HepG2 (cell line): ENCODE data around the gene JAK2. TPM values are rescaled to one million over a fixed set of nuclear protein-coding genes. Genes with fewer than 3 reads are reported as not detected.

Experiments used
- CREB3 ChIP-seq: sonication (generic); formaldehyde crosslinking; IDR thresholded peaks from 2 replicates; pipeline ENCODE4 v1.5.0; 2020; ENCODE audit warnings: missing genetic modification reagents
- GABPA ChIP-seq, 2 experiments: IDR thresholded peaks; 2 replicates each; pipeline ENCODE4 v1.6.1; 2011 to 2016; ENCODE audit warnings: low read depth in 2 of 2, low read length in 1 of 2, missing biosample characterization in 1 of 2, missing genetic modification characterization in 1 of 2
- GMEB1 ChIP-seq: sonication (generic); formaldehyde crosslinking; IDR thresholded peaks from 2 replicates; pipeline ENCODE4 v1.5.1; 2020; ENCODE audit warnings: missing genetic modification reagents, mild to moderate bottlenecking, borderline replicate concordance
- HOXD1 ChIP-seq: sonication (generic); formaldehyde crosslinking; IDR thresholded peaks from 2 replicates; pipeline ENCODE4 v1.5.0; 2020; ENCODE audit warnings: missing genetic modification reagents
- MAF1 ChIP-seq: sonication (generic); formaldehyde crosslinking; IDR thresholded peaks from 2 replicates; pipeline ENCODE4 v1.5.0; 2020; ENCODE audit warnings: missing genetic modification reagents, borderline replicate concordance
- MIER2 ChIP-seq: IDR thresholded peaks from 2 replicates; pipeline ENCODE4 v1.6.1; 2016; ENCODE audit warnings: missing biosample characterization, missing genetic modification reagents
- MTA3 ChIP-seq: sonication (generic); formaldehyde crosslinking; IDR thresholded peaks from 2 replicates; pipeline ENCODE4 v1.4.0; 2020; ENCODE audit warnings: missing genetic modification reagents
- NFIB ChIP-seq: sonication (generic); formaldehyde crosslinking; IDR thresholded peaks from 2 replicates; pipeline ENCODE4 v1.9.0; 2021; ENCODE audit warnings: missing genetic modification reagents, mild to moderate bottlenecking, borderline replicate concordance
- ZFP36L1 ChIP-seq: sonication (generic); formaldehyde crosslinking; IDR thresholded peaks from 2 replicates; pipeline ENCODE4 v1.8.0; 2022; ENCODE audit warnings: mild to moderate bottlenecking, missing genetic modification reagents, moderate library complexity
- ZNF224 ChIP-seq: sonication (generic); formaldehyde crosslinking; IDR thresholded peaks from 2 replicates; pipeline ENCODE4 v1.5.0; 2020; ENCODE audit warnings: mild to moderate bottlenecking, missing genetic modification reagents
- ZNF264 ChIP-seq: sonication (generic); formaldehyde crosslinking; IDR thresholded peaks from 2 replicates; pipeline ENCODE4 v1.4.0; 2020; ENCODE audit warnings: missing genetic modification reagents
- ZNF3 ChIP-seq: IDR thresholded peaks from 2 replicates; pipeline ENCODE4 v1.7.0; 2017; ENCODE audit warnings: inconsistent platforms
- ZNF768 ChIP-seq: sonication (generic); formaldehyde crosslinking; IDR thresholded peaks from 2 replicates; pipeline ENCODE4 v1.4.0; 2020; ENCODE audit warnings: missing genetic modification reagents
- ZNF773 ChIP-seq: sonication (generic); formaldehyde crosslinking; IDR thresholded peaks from 2 replicates; pipeline ENCODE4 v1.4.0; 2020; ENCODE audit warnings: missing genetic modification reagents, borderline replicate concordance
- polyA plus RNA-seq, 8 experiments: library from polyadenylated mRNA; depleted of rRNA in 3 of 8; stranded (reverse) in 7 of 8; unstranded in 1 of 8; fragments of >200 nt; fragmentation: Illumina TruSeq in 4 of 8; extraction: Trizol in 4 of 8; gene quantifications; 2 replicates each; pipeline versions ENCODE4 v1.2.1 to v1.2.3, GENCODE V29; 2011 to 2016; ENCODE audit warnings: low read depth in 4 of 8, missing spikeins in 1 of 8, mixed read lengths in 1 of 8; ENCODE audit not compliant: insufficient read depth in 1 of 8
- total RNA-seq, 5 experiments: library from RNA; depleted of rRNA; stranded (reverse); fragments of >200 nt; fragmentation: Illumina TruSeq; extraction: Trizol; gene quantifications; 2 replicates each; pipeline ENCODE4 v1.2.3, GENCODE V29; 2016; ENCODE audit warnings: low read depth in 1 of 5
- TF ChIP-seq, protein P1 (sequence below): sonication (generic); formaldehyde crosslinking; IDR thresholded peaks from 2 replicates; pipeline ENCODE4 v1.4.0; 2020; ENCODE audit warnings: missing genetic modification reagents; ENCODE audit errors: not compliant biosample characterization
- TF ChIP-seq, protein P2 (sequence below): sonication (generic); formaldehyde crosslinking; IDR thresholded peaks from 2 replicates; pipeline ENCODE4 v1.4.0; 2020; ENCODE audit warnings: missing genetic modification reagents, borderline replicate concordance
- TF ChIP-seq, protein P3 (sequence below): IDR thresholded peaks from 2 replicates; pipeline ENCODE4 v1.6.1; 2012; ENCODE audit warnings: low read length, improper control_type of control experiment
- TF ChIP-seq, protein P4 (sequence below): sonication (generic); formaldehyde crosslinking; IDR thresholded peaks from 2 replicates; pipeline ENCODE4 v1.8.1; 2023; ENCODE audit warnings: missing genetic modification reagents, mild to moderate bottlenecking, borderline replicate concordance

The JAK2 gene
- total and polyA plus RNA-seq, 2 of the 13 experiments (the other 11 are each of a cell fraction or from before 2014, with no cell fraction given) = 1.1 to 4.1 TPM

DNA sequence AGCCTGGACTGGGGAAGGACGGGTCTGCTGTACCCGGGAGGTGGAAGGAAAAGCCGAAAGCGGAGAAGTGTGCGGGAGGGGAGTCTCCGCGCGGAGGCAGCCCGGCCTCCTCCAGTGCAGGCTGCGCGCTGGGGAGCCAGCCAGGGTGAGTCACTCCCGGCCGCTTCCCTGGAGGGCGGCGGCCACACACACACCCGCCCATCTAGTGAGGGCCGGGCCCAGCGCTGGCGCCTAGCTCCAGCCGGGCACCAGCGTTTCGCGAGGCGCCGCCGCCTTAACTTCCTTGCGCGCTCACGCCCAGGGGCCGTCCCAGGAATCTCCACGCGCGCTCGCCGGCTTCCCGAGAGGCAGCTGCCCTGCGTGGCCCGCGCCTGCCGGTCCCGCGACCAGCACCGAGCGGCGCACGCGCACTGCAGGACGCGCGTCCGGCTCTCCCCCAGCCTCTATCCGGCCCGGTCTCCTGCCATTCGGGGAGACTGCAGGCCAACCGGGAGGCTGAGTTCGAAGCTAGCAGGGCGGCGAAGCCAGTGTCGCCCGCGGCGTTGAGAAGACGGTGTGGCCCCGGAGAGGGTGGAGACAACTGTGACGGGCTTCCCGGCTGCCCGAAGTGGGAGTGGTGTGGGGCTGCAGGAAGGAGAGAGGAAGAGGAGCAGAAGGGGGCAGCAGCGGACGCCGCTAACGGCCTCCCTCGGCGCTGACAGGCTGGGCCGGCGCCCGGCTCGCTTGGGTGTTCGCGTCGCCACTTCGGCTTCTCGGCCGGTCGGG lies at the start of gene JAK2 (continued):
- no peak for TF ChIP-seq ZNF224 (CRISPR knock-in tag)
- TF ChIP-seq, protein P1, sequence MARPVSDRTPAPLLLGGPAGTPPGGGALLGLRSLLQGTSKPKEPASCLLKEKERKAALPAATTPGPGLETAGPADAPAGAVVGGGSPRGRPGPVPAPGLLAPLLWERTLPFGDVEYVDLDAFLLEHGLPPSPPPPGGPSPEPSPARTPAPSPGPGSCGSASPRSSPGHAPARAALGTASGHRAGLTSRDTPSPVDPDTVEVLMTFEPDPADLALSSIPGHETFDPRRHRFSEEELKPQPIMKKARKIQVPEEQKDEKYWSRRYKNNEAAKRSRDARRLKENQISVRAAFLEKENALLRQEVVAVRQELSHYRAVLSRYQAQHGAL (CRISPR knock-in tag) = no peak
- no peak for TF ChIP-seq HOXD1 (CRISPR knock-in tag)
- no peak for TF ChIP-seq MIER2
- TF ChIP-seq MTA3 (CRISPR knock-in tag) = no peak
- no peak for TF ChIP-seq ZNF773 (CRISPR knock-in tag)
- TF ChIP-seq ZNF3 (CRISPR knock-in tag) = no peak
- 0 out of 2 replicates have a peak, but pooled peaks have one; percentile 82 for TF ChIP-seq ZFP36L1 (CRISPR knock-in tag)
- TF ChIP-seq, protein P2, sequence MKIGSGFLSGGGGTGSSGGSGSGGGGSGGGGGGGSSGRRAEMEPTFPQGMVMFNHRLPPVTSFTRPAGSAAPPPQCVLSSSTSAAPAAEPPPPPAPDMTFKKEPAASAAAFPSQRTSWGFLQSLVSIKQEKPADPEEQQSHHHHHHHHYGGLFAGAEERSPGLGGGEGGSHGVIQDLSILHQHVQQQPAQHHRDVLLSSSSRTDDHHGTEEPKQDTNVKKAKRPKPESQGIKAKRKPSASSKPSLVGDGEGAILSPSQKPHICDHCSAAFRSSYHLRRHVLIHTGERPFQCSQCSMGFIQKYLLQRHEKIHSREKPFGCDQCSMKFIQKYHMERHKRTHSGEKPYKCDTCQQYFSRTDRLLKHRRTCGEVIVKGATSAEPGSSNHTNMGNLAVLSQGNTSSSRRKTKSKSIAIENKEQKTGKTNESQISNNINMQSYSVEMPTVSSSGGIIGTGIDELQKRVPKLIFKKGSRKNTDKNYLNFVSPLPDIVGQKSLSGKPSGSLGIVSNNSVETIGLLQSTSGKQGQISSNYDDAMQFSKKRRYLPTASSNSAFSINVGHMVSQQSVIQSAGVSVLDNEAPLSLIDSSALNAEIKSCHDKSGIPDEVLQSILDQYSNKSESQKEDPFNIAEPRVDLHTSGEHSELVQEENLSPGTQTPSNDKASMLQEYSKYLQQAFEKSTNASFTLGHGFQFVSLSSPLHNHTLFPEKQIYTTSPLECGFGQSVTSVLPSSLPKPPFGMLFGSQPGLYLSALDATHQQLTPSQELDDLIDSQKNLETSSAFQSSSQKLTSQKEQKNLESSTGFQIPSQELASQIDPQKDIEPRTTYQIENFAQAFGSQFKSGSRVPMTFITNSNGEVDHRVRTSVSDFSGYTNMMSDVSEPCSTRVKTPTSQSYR (CRISPR knock-in tag) = no peak
- TF ChIP-seq, protein P3, sequence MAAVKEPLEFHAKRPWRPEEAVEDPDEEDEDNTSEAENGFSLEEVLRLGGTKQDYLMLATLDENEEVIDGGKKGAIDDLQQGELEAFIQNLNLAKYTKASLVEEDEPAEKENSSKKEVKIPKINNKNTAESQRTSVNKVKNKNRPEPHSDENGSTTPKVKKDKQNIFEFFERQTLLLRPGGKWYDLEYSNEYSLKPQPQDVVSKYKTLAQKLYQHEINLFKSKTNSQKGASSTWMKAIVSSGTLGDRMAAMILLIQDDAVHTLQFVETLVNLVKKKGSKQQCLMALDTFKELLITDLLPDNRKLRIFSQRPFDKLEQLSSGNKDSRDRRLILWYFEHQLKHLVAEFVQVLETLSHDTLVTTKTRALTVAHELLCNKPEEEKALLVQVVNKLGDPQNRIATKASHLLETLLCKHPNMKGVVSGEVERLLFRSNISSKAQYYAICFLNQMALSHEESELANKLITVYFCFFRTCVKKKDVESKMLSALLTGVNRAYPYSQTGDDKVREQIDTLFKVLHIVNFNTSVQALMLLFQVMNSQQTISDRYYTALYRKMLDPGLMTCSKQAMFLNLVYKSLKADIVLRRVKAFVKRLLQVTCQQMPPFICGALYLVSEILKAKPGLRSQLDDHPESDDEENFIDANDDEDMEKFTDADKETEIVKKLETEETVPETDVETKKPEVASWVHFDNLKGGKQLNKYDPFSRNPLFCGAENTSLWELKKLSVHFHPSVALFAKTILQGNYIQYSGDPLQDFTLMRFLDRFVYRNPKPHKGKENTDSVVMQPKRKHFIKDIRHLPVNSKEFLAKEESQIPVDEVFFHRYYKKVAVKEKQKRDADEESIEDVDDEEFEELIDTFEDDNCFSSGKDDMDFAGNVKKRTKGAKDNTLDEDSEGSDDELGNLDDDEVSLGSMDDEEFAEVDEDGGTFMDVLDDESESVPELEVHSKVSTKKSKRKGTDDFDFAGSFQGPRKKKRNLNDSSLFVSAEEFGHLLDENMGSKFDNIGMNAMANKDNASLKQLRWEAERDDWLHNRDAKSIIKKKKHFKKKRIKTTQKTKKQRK = no peak
- TF ChIP-seq NFIB (CRISPR knock-in tag) = no peak
- peak; percentile 63; the same call in 1 of the 2 replicates for TF ChIP-seq MAF1 (CRISPR knock-in tag)
- peak; percentile 70; the same call in 1 of the 2 replicates for TF ChIP-seq GMEB1 (CRISPR knock-in tag)
- 0 out of 2 replicates have a peak, but pooled peaks have one; percentile 0 for TF ChIP-seq GABPA (IDR thresholded peaks at IDR 0.05; ENCODE audit: low read depth, low read length)
- no peak for TF ChIP-seq GABPA (CRISPR knock-in tag; IDR thresholded peaks at IDR 0.05; ENCODE audit: low read depth)
- TF ChIP-seq, protein P4, sequence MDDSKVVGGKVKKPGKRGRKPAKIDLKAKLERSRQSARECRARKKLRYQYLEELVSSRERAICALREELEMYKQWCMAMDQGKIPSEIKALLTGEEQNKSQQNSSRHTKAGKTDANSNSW (CRISPR knock-in tag) = no peak
- peak; percentile 73; the same call in 1 of the 2 replicates for TF ChIP-seq ZNF768
- peak; percentile 85; the same call in 1 of the 2 replicates for TF ChIP-seq CREB3 (CRISPR knock-in tag)
- TF ChIP-seq ZNF264 (CRISPR knock-in tag) = 0 out of 2 replicates have a peak, but pooled peaks have one; percentile 26
